ENCODE results near the gene PIK3CD. TPM values are rescaled to one million over a fixed set of nuclear protein-coding genes. Genes with fewer than 3 reads are reported as not detected.
A peak's percentile ranks its signal among the peaks of the same experiment; 100 is the strongest.

PIK3CD gene
- total RNA-seq, 1 donor from 2014 or later: 28.3 TPM

- Histone ChIP-seq H3K36me3 (peaks cover 62% of the 10 kb centered on the region), H3K9me3 (peaks cover 8% of the 10 kb centered on the region), H3K4me1 (peaks cover 13% of the 10 kb centered on the region), H3K27ac (no peak overlapping the region), H3K27me3 (ENCODE audit: low read depth) (no peaks in the 10 kb centered on the region), H3K4me3 (no peak overlapping the region)
- peak; percentile 70 for TF ChIP-seq CTCF (IDR thresholded peaks at IDR 0.05)
- no peak for DNase-seq
- ATAC-seq: peak in 1 of 2 donors; percentile 20
- intact Hi-C loops (cut with DNase I): no loop called here
Observed at GRCh38 chr1:9721606-9722377, 70.3 kb downstream of the PIK3CD start.

GRCh38 chr1:9722378-9722749 is 70.8 kb downstream of the PIK3CD start:
- H3K27me3 ChIP-seq (ENCODE audit: low read depth): no peaks in the 10 kb centered on the region
- H3K9me3 ChIP-seq: peaks cover 8% of the 10 kb centered on the region
- intact Hi-C loops (cut with DNase I): no loop called here
- H3K4me3 ChIP-seq: no peak overlapping the region
- no peak overlapping the region for H3K27ac ChIP-seq
- H3K36me3 ChIP-seq: peaks cover 68% of the 10 kb centered on the region
- TF ChIP-seq CTCF (IDR thresholded peaks at IDR 0.05): no peak
- H3K4me1 ChIP-seq: peaks cover 13% of the 10 kb centered on the region
- ATAC-seq: no peak
- no peak for DNase-seq

- TF ChIP-seq CTCF (IDR thresholded peaks at IDR 0.05): no peak
- Histone ChIP-seq H3K4me1 (peaks cover 12% of the 10 kb centered on the region), H3K27ac (no peak overlapping the region), H3K9me3 (peaks cover 8% of the 10 kb centered on the region), H3K36me3 (peaks cover 77% of the 10 kb centered on the region), H3K27me3 (ENCODE audit: low read depth) (no peaks in the 10 kb centered on the region), H3K4me3 (no peak overlapping the region)
- intact Hi-C loops (cut with DNase I): no loop called here
- ATAC-seq: no peak
- no peak for DNase-seq
Observed at GRCh38 chr1:9723068-9723805, 71.7 kb downstream of the PIK3CD start.

- Histone ChIP-seq H3K9me3 (peaks cover 8% of the 10 kb centered on the region), H3K4me1 (peaks cover 5% of the 10 kb centered on the region), H3K36me3 (peaks cover 82% of the 10 kb centered on the region), H3K27ac (no peak overlapping the region), H3K27me3 (ENCODE audit: low read depth) (no peaks in the 10 kb centered on the region), H3K4me3 (no peak overlapping the region)
- intact Hi-C loops (cut with DNase I): no loop called here
- ATAC-seq (no peak), DNase-seq (no peak)
- no peak for TF ChIP-seq CTCF (IDR thresholded peaks at IDR 0.05)
Observed at GRCh38 chr1:9723926-9724325, 72.4 kb downstream of the PIK3CD start.

- H3K27ac ChIP-seq: no peak overlapping the region
- no peaks in the 10 kb centered on the region for H3K27me3 ChIP-seq (ENCODE audit: low read depth)
- peak; percentile 87 for TF ChIP-seq CTCF (IDR thresholded peaks at IDR 0.05)
- DNase-seq (peak; percentile 80), ATAC-seq (peak; percentile 77 to 82)
- H3K9me3 ChIP-seq: peaks cover 8% of the 10 kb centered on the region
- peaks cover 88% of the 10 kb centered on the region for H3K36me3 ChIP-seq
- H3K4me1 ChIP-seq: no peaks in the 10 kb centered on the region
- H3K4me3 ChIP-seq: no peak overlapping the region
- intact Hi-C loops (cut with DNase I): no loop called here
Observed at GRCh38 chr1:9724706-9725476, 73.4 kb downstream of the PIK3CD start.

All from lower lobe of right lung (tissue), 2 donors.